Fibroblast of lung (primary cell): Measurements from ENCODE around the gene ANKMY1.

Experiments
- EZH2 ChIP-seq: IDR thresholded peaks from 2 replicates; pipeline ENCODE4 v1.5.1; 2012; ENCODE audit warnings: low read length, control low read depth, mild to moderate bottlenecking; ENCODE audit errors: missing control alignments
- TF ChIP-seq, protein P1 (sequence below), 2 donors: IDR thresholded peaks in 1 of 2; conservative IDR thresholded peaks in 1 of 2; 1 replicate in 1 of 2; 2 replicates in 1 of 2; pipeline ENCODE4 v1.5.1; 2011 to 2012; ENCODE audit warnings: low read length in 2 of 2, control low read depth in 1 of 2, inconsistent platforms in 1 of 2, low read depth in 1 of 2, mild to moderate bottlenecking in 1 of 2

DNA sequence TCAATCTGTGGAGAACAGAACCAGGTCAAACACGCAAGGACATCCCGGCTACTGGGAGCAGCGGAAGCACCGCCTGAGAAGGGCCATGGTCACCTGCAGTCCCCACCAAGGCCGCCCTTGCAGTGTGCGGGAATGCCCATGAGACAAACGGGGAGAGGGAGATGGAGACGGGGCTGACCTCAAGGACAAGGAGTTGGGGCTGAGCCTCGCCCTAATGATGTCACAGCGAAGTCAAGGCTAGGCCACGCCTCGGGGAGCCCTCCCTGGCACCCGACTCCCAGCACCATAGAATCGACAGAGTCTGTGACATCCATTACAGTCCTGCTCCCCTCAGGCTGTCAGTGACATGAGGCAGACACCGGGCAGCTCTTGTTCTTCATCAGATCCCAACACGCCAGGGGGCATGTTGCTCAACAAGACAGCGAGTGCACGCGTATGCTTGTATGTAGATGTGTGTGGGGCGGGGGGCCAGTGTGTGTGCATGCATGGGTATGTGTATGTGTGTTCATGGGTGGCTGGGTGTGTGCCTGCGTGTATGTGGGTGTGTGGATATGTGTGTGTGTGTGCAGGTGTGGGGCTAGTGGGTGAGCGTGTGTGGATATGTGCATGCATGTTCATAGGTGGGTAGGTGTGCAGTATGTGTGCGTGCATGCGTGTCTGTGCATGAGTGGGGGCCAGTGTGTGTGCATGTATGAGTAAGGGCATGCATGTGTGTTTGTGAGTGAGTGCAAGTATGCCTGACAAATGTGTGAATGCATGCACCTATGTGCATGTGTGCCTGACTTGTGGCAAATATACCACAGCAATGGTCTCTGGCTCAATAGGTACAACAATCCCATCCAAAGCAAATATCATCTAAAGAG lies 57.0 kb downstream of the ANKMY1 start:
- TF ChIP-seq, protein P1, sequence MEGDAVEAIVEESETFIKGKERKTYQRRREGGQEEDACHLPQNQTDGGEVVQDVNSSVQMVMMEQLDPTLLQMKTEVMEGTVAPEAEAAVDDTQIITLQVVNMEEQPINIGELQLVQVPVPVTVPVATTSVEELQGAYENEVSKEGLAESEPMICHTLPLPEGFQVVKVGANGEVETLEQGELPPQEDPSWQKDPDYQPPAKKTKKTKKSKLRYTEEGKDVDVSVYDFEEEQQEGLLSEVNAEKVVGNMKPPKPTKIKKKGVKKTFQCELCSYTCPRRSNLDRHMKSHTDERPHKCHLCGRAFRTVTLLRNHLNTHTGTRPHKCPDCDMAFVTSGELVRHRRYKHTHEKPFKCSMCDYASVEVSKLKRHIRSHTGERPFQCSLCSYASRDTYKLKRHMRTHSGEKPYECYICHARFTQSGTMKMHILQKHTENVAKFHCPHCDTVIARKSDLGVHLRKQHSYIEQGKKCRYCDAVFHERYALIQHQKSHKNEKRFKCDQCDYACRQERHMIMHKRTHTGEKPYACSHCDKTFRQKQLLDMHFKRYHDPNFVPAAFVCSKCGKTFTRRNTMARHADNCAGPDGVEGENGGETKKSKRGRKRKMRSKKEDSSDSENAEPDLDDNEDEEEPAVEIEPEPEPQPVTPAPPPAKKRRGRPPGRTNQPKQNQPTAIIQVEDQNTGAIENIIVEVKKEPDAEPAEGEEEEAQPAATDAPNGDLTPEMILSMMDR (conservative IDR thresholded peaks at IDR 0.05 in 1 of 2, IDR thresholded peaks at IDR 0.05 in 1 of 2; ENCODE audit: low read depth in 1 of 2, low read length in 2 of 2): no peak
- no peak for TF ChIP-seq EZH2
